Right forelimb (tissue), 1 donor: ENCODE measurements around the gene COL4A2.
A peak's percentile ranks its signal among the peaks of the same experiment; 100 is the strongest.
"Not testable (repeated sequence)": the region's sequence is repeated elsewhere in the genome, so short reads cannot be mapped to it uniquely, and the experiment has no call there.

ENCODE experiments used
- DNase-seq: peaks from one replicate; pipeline ENCODE4 v3.0.0-alpha.2; 2018

The COL4A2 gene

DNA sequence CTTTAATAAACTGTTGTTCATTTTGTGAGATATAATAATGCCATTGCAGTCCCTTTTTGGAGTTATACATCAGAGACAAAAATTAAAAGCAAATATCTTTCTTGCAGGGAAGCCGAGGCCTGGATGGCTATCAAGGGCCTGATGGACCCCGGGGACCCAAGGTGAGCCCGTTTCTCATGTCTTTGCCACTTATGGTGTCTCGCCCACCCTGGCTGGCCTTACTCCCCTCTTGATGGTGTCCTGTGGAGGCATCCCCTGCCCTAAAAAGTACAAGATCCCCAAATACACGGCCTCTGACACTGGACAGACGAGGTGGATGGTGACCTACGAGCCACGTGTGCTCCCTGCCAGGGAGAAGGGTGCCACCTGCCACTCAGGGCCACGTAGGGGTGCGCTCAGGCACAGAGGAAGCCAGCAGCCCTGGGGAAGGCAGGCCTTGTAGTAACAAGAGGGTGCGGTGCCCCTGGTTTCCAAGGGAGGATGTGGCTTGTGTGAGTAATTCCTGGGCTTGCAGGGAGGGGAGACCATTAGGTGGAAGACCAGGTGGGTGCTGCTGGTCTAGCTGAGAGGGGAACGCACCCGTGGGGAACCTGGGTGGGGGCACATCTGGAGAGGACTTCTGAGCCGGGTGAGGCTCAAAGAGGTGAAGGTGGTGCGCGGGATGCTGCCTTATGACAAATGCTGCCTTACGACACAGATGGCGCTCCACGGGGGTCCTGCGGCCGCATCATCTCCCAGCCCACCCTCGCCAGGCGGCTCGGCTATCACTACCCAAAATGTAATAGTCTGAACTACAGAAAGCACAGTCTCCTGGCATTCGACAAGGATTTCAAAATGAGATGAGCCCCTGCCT lies 138.9 kb downstream of the COL4A2 start:
- DNase-seq, result no peak

DNA sequence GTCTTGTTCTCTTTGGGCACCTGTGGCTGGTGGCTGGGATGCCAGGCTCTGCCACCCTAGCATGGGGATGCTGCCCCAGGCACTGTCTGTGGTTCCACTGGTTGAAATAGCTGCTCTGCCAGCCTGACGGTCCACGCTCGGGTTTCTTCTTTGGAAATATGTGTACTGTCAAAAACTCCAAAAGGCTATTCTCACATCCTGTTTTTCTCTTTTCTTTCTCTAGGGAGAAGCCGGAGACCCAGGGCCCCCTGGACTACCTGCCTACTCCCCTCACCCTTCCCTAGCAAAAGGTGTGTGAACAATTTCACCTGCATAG lies 139.4 kb downstream of the COL4A2 start:
- DNase-seq, result no peak

DNA sequence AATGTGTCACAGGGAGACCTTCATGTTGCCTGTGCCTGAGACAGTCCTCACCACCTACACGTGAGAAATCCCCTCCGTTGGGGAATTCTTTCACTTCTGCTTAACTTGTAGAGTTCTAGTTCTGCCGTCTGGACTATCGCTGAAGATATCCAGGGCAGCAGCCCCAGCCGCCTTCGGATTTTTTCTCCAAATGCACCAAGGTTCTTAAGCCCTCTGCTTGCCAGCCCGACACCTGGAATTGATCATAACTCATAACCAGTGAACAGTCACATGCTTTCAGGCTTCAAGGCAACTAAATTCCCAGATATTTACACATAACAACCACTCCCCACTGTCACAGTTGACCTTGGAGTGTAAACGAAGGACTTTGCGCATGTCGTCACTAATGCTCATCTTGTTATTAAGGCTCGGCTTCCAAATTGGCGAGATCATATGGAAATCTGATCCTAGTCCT lies 140.0 kb downstream of the COL4A2 start:
- DNase-seq, result no peak

DNA sequence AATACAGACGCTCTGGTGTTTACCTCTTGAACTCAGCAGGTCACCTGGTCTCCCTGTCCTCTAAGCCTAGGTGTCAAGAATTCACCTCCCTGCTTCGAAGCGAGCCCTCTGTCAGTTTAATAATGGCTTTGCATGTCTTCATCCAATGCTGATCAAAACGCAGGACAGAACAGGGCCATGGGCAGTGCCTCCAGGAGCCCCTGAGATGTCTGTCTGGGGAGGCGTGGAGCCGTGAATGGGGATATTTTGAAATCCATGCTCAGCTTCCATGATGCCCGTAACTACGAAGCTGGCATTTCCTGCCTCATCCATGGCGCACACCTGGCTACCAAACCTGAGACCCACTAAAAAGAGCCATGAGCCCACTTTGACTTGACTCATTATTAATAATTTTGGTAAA lies 140.7 kb downstream of the COL4A2 start:
- no peak for DNase-seq

DNA sequence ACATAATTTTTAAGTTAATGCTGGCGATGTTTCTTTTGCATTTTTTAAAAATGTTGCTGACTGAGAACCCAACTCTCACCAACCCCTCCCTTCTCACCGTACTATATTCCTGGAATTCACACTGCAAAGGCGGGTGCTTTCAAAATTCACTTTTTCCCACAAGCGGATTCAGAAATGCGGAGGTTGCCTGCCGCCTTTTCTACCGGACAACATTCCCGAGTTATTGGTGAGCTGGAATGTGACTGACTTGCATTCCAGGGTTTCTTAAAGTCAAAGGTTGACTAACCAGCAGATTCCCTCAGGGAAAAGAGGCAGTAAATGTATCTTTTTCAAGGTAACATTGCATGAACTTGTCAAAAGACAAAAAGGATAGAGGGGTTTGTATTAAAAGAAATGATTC lies 141.1 kb downstream of the COL4A2 start:
- no peak for DNase-seq

DNA sequence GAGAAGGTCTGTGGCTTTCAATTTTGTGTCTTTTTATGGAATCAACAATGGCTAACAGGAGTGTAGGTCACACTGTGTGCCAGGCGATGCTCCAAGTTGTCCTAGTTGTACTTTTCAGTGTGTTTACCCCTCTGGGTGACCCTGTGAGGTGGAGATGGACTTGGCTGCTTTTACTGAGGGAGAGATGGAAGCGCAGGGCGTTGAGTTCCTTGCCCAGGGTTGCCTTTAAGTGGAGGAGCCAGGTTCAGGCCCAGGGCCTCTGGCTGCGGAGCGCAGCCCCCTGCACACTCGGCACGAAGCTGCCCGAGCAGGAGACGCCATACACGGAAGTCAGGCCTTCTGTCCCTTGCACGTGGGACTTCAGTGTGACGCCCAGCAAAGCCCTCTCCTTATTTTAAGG lies 141.6 kb downstream of the COL4A2 start:
- DNase-seq, result no peak

DNA sequence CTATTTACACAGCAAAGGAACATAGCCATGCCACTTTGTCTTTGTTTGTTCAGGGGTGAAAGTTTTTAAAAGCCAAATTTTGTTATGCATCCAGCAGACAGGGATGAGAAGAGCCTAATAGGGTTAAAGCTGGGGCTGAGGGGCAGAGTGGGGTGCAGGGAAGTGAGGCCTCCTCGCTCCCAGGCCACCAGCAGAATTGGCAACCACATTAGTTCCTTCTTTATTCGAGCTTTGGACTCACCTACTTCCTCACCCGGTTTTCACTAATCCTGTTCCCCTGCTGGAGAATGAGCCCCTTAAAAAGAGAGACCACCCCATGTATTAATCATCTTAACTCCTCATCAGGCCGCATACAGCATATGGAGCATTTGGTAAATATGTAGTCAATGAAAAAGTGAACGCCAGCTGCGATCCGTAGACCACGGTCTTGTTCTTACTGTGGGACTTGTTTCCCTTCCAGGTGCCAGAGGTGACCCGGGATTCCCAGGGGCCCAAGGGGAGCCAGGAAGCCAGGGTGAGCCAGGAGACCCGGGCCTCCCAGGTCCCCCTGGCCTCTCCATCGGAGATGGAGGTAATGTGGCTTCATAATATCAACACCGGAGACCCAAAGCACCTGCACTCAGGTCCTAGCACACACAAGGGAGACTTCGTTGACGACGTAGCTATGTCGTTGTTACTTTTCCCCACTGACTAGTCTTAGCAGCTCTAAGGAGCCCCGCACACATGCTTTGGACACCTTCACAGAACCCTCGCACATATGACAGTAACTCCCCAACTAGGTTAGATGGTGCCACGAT lies 142.3 kb downstream of the COL4A2 start:
- DNase-seq, result no peak

DNA sequence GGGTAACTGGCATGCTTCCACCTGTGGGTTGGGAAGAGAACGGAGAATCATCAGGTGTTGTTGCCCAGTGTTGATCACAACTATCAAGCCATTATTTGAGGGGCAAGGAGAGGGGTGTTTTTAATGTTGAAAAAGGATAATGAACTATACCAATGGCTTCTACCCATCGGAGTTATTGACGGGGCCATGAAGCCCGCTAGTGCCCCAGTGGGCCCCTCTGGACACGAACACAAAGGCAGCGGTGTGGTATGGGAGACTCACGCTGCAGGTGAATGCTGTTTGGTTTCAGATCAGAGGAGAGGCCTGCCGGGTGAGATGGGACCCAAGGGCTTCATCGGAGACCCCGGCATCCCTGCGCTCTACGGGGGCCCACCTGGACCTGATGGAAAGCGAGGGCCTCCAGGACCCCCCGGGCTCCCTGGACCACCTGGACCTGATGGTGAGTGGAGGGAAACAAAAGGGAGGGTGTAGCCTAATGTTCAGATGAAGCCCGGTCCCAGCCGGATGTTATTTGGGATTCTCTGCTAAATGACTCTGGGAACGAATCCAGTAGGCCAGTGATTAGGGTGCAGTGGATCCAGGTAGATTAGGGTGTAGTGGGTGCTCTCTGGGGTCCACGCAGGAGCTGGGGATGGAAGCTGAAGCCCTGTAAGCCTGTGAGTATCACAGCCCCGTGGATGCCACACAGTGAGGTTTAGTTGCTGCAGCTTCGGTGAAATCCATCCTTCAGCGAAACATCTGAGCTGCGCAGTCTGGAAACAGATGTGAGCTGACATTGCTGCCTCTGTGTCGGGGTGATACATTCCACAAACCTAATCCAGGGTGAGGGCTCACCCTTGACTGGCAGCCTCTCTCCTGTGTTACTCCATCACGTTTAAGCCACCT lies 143.2 kb downstream of the COL4A2 start:
- no peak for DNase-seq

DNA sequence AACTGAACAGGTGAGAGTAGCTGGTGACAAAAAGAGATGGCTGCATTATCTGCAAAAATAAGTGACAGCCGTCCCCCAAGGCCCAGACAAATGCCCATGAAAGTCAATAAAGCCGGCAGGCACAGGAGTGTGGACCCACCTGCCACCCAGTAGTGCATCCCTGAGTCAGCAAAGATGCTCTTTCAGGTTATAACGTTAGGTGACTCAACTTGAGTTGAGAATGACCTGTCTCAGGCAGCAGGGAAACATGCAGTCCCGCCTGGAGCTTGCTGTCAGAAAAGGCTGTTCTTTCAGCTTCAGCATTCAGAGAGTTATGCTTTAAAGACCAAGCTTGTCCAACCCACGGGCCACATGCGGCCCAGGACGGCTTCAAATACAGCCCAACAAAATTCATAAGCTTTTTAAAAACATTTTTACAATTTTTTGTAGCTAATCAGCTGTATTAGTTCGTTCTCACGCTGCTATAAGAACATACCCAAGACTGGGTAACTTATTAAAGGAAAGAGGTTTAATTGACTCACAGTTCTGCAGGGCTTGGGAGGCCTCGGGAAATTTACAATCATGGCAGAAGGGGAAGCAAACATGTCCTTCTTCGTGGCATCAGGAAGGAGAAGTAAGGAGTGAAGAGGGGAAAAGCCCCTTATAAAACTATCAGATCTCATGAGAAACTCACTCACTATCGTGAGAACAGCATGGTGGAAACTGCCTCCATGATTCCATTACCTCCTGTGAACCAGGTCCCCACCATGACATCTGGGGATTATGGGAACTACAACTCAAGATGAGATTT lies 144.1 kb downstream of the COL4A2 start:
- no peak for DNase-seq

DNA sequence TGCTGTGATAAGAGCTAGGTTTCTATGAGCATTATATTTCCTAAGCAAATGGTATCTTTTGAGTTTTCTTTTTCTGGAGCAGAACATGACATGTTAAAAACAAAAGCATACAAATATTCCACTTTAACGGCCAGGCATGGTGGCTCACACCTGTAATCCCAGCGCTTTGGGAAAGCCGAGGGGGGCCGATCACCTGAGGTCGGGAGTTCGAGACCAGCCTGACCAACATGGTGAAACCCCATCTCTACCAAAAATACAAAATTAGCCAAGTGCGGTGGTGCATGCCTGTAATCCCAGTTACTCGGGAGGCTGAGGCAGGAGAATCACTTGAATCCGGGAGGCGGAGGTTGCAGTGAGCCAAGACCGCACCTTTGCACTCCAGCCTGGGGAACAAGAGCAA lies 146.0 kb downstream of the COL4A2 start:
- DNase-seq, result not testable (repeated sequence)

DNA sequence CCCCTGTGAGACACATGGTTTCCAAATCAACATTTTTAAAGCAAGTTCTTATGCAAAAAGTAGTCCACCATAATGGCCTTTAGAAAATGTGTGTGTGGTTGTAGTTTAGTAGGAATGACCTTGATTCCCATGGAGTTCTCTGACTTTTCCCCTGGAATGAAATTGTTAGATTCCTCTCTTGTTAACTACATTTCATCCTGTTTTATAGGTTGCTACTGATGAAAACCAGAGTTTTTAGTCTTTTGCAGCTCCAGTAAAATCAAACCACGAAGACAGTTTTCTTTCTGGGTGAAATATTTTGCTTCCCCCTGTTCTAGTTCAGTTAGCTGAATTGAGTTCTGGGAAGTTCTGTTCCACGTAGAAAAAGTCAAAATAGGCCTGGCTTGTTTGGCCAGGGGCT lies 146.7 kb downstream of the COL4A2 start:
- no peak for DNase-seq

DNA sequence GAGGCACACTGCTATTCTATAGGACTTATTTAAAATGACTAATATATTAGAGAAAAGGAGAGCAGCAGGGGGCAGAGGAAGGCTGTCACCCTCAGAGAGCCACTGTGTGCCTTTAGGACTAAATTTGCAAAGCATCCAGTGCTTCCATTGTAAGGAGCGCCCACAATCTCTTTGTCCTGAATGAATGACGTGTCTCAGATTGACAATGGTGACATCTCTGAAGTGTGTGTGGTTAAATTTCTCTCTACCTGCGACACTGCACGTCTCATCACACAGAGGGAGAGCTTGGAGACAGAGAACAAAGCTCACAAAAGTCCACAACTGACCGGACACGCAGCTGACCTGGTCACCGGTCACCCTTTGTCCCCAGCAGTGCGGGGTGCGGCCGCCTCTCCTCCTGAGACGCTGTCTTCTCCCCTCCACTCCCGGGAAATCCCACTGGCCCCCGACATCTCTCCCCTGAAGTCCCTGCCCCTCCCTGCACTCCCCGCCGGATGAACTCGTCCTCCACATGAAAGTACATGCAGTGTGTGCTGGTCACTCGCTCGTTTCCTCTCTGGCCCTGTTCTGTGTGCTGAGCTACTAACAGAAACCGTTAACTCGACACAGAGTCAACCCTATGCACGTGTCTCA lies 147.3 kb downstream of the COL4A2 start:
- DNase-seq, result no peak

DNA sequence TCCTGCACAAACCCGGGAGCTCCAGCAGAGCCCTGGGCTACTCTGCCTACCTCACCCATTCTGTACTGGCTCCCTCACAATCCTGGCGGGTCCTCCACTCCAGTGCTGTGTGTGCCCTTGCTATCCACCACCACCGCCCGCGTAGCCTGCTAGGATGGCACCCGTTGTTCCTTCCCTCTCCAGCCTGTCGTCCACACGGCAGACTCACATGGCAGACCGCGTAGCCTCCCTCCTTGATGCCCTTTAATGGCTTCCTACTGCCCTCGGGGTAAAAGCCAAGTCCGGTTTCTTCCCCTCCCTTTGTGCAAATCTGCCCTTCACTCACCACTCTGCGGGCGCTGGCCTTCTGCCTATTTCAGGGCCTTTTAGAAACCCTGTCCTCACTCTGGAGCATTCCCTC lies 147.9 kb downstream of the COL4A2 start:
- DNase-seq, result no peak

DNA sequence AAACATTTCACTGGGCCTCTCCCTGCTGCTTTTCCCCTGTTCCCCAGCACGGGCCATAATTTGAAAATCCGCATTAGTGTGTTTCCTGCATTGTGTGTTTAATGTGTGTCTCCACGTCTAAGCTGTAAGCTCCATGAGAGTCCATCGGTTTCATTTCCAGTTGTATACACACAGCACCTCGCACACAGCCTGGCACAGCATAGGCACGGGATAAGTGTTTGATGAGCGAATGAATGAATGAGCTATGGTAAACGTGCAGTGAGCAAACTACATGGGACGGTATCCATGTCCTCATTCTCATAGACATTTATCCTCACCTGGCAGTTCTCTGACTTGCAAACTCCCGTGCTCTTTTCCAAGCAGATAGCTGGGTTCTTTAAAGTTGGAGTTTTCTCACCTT lies 148.4 kb downstream of the COL4A2 start:
- DNase-seq, result no peak

DNA sequence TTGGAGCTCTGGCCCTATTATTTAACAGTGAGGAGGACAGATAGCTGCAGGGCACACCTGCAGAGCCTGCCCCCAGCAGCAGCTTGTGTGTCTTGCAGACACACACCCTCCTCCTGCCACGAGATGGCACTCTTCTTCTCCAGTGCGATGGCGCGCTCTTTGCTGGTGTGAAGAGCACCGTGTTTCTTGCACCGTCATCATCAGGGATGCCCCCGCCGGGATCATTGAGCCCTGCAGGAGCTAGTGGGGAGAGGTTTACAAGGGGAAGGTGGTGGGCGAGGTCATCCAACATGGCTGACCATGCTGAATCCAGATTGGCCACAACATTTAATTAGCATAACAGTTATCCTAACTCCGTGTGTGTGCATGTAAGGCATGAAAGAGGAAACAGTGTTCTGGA lies 148.9 kb downstream of the COL4A2 start:
- peak; percentile 69 for DNase-seq

DNA sequence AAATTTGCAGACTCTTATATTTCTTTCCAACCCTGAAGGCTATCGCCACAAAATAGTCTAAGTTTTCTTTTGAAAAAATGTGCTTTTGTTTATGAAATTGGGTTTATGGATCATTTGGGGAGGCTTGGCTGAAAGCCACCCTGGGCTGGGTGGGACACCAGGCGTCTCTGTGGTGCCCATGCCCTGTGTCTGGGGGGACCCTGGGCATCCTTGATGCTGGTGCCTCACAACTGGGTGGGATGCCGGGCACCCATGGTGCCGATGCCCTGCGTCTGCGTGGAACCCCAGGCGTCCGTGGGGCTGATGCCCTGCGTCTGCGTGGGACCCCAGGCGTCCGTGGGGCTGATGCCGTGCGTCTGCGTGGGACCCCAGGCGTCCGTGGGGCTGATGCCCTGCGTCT lies 149.5 kb downstream of the COL4A2 start:
- no peak for DNase-seq

DNA sequence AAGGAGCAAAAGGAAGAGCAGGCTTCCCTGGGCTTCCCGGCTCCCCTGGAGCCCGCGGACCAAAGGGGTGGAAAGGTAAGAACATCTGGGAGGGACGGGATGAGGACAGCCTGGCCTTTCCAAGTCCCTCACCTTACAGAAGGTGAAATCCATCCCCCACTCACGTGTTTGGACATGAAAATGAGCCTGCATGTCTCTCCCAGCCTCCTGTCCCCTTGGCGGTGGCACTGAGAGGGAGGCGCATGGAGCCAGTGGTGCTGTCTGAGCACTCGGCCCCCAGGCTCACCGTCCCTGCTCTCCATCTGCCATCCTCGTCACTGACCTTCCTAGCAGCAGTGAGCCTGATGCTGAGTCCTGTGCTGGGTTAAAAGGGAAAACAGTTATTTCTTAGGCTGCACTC lies 150.3 kb downstream of the COL4A2 start:
- no peak for DNase-seq

DNA sequence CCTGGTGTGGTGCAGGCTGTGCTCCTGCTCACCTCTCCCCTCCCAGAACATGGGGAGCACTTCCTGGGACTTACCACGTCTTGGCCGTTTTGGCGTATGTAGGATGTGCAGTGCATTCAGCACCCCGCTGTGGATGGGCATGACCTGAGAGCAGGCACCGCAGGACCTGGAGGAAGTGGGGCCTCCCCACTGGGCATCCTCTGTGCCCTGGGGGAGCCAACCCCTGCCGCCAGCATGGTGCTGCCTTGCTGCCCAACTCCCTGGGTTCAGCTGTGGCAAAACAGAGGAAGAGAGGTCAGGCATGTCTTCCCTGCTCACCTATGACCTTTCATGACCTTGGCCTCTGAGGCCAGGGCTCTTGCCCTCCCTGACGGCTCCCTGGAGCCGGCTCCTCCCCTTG lies 150.9 kb downstream of the COL4A2 start:
- DNase-seq, result no peak

DNA sequence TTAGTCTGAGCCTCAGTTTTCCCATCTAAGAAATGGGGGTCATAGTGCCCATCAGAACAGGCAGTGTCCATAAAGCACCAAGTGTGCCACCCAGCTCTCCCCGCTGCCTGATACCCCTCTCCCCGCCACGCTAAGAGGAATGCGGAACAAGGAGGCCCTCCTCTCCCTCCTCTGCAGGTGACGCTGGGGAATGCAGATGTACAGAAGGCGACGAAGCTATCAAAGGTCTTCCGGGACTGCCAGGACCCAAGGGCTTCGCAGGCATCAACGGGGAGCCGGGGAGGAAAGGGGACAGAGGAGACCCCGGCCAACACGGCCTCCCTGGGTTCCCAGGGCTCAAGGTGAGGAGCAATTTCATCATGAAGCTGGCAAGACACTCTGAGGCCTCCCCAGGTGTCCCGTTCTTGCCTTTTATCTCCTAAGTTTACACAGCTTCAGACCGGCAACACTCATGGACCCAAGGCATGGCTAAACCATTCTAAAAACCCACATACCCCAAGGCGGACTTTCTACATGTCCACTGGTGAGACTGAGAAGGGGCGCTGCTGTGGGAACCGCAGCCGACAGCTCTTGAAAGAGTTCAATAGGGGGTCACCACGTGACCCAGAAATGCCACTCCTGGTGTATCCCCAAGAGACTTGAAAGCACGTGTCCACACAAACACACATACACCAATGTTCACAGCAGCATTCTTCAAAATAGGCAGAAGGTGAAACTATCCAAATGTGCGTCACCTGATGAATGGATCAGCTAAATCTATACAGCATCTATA lies 151.7 kb downstream of the COL4A2 start:
- no peak for DNase-seq

DNA sequence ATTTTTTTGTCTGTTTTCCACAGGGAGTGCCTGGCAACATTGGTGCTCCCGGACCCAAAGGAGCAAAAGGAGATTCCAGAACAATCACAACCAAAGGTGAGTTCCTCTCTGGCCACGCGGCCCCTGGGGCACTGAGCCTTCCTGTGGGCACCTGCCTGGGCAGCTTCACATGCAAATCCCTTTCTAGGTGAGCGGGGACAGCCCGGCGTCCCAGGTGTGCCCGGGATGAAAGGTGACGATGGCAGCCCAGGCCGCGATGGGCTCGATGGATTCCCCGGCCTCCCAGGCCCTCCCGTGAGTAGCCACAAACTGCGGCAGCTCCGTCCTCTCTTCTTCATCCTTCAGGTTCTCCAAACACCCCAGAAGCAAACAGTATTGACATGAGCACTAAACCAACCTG lies 155.0 kb downstream of the COL4A2 start:
- no peak for DNase-seq

DNA sequence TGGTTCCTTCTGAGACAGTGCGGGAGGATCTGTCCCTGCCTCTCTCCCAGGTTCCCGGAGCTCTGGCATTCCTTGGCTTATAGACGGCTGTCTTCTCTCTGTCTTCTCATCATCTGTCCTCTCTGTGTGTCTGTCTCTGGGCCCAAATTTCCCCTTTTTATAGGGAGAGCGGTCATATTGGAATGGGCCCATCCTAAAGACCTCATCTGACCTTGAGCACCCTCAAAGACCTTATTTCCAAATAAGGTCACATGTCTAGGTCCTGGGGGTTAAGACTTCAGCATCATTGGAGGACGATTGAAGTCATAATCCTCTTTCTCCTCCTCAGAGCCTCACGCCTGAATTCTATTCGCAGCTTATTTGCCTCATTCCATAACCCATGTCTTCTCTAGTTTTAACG lies 156.1 kb downstream of the COL4A2 start:
- no peak for DNase-seq
